Spleen (tissue), 11 donors: ENCODE measurements around the gene DNAH17. TPM values are rescaled to one million over a fixed set of nuclear protein-coding genes. Genes with fewer than 3 reads are reported as not detected.

Experiments
- DNase-seq: peaks from one replicate; pipeline ENCODE4 v3.0.0-alpha.2; 2020
- H3K27ac ChIP-seq, 8 donors: fragments of 200-600 bp; sonication (generic) in 7 of 8; 1 replicate in 4 of 8; 2 replicates in 4 of 8; pipeline versions ENCODE4 v1.5.0 to v1.8.0; 2016 to 2021; ENCODE audit warnings: inconsistent platforms in 4 of 8, mild to moderate bottlenecking in 4 of 8, moderate library complexity in 1 of 8
- H3K27me3 ChIP-seq, 7 donors: fragments of 200-600 bp; sonication (generic) in 6 of 7; replicated peaks in 1 of 7; 1 replicate in 4 of 7; 2 replicates in 3 of 7; pipeline versions ENCODE4 v1.5.0 to v1.8.0; 2016 to 2021; ENCODE audit warnings: inconsistent platforms in 3 of 7, mild to moderate bottlenecking in 1 of 7
- H3K36me3 ChIP-seq, 6 donors: fragments of 200-600 bp; sonication (generic) in 5 of 6; 1 replicate in 4 of 6; 2 replicates in 2 of 6; pipeline versions ENCODE4 v1.5.0 to v1.8.0; 2016 to 2021; ENCODE audit warnings: inconsistent platforms in 2 of 6
- H3K4me1 ChIP-seq, 6 donors: fragments of 200-600 bp; sonication (generic) in 5 of 6; 1 replicate in 3 of 6; 2 replicates in 3 of 6; pipeline versions ENCODE4 v1.5.0 to v1.8.0; 2016 to 2021; ENCODE audit warnings: inconsistent platforms in 3 of 6
- H3K4me3 ChIP-seq, 8 donors: fragments of 200-600 bp; sonication (generic) in 7 of 8; 1 replicate in 4 of 8; 2 replicates in 4 of 8; pipeline versions ENCODE4 v1.5.0 to v1.8.0; 2016 to 2021; ENCODE audit warnings: inconsistent platforms in 4 of 8, mild to moderate bottlenecking in 4 of 8, moderate library complexity in 2 of 8
- H3K9me3 ChIP-seq, 8 donors: fragments of 200-600 bp; sonication (generic) in 7 of 8; 1 replicate in 4 of 8; 2 replicates in 4 of 8; pipeline versions ENCODE4 v1.5.0 to v1.8.0; 2016 to 2021; ENCODE audit warnings: inconsistent platforms in 4 of 8
- CTCF ChIP-seq, 11 experiments: fragments of 200-600 bp in 7 of 11; fragments of 450-650 bp in 4 of 11; sonication (generic) in 4 of 11; IDR thresholded peaks in 8 of 11; conservative IDR thresholded peaks in 3 of 11; 1 replicate in 7 of 11; 2 replicates in 4 of 11; pipeline versions ENCODE4 v1.4.0 to v1.8.0; 2016 to 2021; ENCODE audit warnings: antibody characterized with exemption in 11 of 11, inconsistent platforms in 4 of 11, mild to moderate bottlenecking in 1 of 11
- POLR2A ChIP-seq, 3 donors: fragments of 450-650 bp; IDR thresholded peaks; one replicate each; pipeline ENCODE4 v1.5.1; 2017; ENCODE audit warnings: antibody characterized with exemption in 3 of 3, mild to moderate bottlenecking in 1 of 3
- POLR2AphosphoS5 ChIP-seq, 3 donors: sonication (generic); formaldehyde crosslinking; IDR thresholded peaks; one replicate each; pipeline ENCODE4 v1.5.1; 2017; ENCODE audit warnings: antibody characterized with exemption in 3 of 3
- WGBS, 5 donors: extraction: QIAGEN DNeasy Blood & Tissue Kit in 3 of 5; methylation state at CpG; one replicate each; pipeline versions ENCODE4 v1.1.5 to v1.1.7; 2013 to 2018; 5-methylcytosine and 5-hydroxymethylcytosine counted together
- intact Hi-C: fragments of 100-400 bp; cut with DNase I; formaldehyde crosslinking; loops from one replicate; pipeline ENCODE4 v1.15.0; 2023; ENCODE audit warnings: low total_unique reads
- polyA plus RNA-seq, 3 donors: library from polyadenylated mRNA; stranded (reverse); fragments of 200-250 nt; gene quantifications; one replicate each; pipeline ENCODE4 v1.2.1, GENCODE V29; 2013
- total RNA-seq, 7 donors: library from RNA; depleted of rRNA in 3 of 7; stranded (reverse); fragments of >200 nt in 3 of 7; fragmentation: NEBNext Ultra II Directional in 4 of 7; extraction: Animal tissue kit (Norgen Biotek cat#: 25700) in 4 of 7; gene quantifications; one replicate each; pipeline versions ENCODE4 v1.1.0 to v1.2.1, GENCODE V29; 2016 to 2021
- donor health status: healthy with polysubstance abuse.
- donor health status: DM: no; HTN: no; CAD: no; lungs with moderate emphysema.
- donor health status: DM: no; HTN: no; CAD: no.
- donor health status: Bipolar disorder and iron deficiency.
- donor health status: healthy.
- donor health status: DM: no; HTN: no; CAD: no.
- donor health status: DM: yes; HTN: yes; CAD: no.

DNAH17 gene
- total and polyA plus RNA-seq, 10 donors: 0.06 to 1.0 (median 0.72) TPM; not detected in 1

DNA sequence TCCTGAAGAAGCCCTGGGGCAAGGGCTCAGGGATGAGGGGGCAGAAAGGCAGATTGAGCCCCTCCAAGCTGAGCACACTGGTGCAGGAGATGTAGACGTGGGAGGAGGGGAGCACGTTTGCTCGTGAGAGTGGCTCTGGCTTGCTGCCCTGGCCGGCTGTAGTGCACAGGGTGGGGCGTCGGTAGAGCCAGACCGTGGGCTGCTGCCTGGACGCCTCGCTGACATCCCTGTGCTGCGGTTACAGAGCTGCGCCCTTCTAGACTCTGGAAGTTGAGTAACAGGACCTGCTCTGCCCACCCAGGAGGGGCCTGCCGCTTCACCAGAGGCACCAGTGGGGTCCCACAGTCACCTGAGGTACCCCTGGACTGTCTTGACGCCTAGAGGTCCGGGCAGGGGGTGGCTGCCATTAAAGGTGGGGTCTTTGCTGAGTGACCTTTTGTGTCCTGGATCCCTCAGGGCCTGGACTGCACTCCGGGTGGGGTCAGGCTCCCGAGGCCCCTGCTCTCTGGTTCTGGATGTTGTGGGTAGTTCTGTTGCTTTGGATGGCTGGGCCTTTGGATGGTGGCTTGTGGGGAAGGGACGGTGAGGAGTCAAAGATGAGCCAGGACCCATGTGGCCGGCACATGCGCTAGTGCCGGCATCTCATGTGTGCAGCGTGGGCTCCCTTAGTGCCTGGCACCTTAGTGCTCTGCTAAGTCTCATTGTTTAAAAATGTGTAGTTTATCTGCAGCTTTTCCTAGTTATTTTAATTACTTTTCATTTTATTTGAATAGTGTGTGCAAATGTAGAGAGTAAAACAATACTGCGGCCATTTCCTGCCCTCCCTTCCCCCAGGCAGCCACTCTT lies 157.0 kb downstream of the DNAH17 start:
- WGBS, 5 donors: 52 to 90% (median 82%) methylated on average over 7 to 22 of the region's 22 CpGs
- H3K4me3 ChIP-seq: peak overlapping the region in 1 of 8 donors; percentile 14

DNA sequence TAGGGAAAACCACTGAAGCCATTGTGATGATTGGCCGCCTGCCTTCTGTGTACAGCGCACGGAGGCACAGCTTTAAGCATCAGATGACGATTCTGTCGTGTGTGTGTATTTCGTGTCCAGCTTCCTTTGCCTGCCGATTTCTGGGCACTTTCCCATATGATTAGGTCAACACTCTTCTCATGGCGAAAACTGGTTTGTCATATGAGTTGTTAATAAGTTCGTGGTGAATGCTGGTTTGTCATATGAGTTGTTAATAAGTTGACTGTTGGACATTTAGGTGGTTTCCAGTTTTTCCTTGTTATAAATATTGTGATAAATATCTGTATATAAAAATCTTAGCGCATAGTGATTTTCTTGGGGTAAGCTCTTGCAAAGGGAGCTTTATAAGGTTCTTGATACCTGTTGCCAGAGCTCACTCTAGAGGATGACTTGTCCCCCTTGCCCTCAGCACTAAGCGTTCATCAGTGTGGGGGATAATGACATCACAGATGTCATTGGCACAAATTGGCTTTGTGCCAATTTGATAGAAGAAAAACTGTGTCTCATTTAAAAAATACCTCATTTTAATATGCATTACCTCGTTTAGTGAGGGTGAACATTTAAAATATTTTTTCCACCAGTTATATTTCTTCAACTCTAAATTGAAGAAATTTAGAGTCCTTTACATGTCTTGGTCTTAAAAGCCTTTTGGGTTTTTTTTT lies 158.7 kb downstream of the DNAH17 start:
- no peak overlapping the region for H3K4me3 ChIP-seq
- WGBS, 5 donors: 71 to 82% (median 73%) methylated on average over 12 of the region's 12 CpGs
- peak overlapping the region in 6 of 8 donors; percentile 88 to 97 (median 92) for H3K27ac ChIP-seq
- no peaks in the 10 kb centered on the region for H3K27me3 ChIP-seq
- intact Hi-C loops: loop anchor here (5.0 kb wide), 2 partner anchors 56 to 126 kb away; partner anchors contain the start of gene SOCS3
- H3K4me1 ChIP-seq: peaks cover 43 to 99% (median 81%) of the 10 kb centered on the region in 6 donors
- H3K9me3 ChIP-seq: no peaks in the 10 kb centered on the region
- H3K36me3 ChIP-seq: peaks cover 2 to 92% (median 43%) of the 10 kb centered on the region in 6 donors
- no peak for TF ChIP-seq CTCF (IDR thresholded peaks at IDR 0.05 in 8 of 11, conservative IDR thresholded peaks at IDR 0.05 in 3 of 11)
- TF ChIP-seq POLR2AphosphoS5 (IDR thresholded peaks at IDR 0.05): peak in 1 of 3 donors; percentile 13
- no peak for TF ChIP-seq POLR2A (IDR thresholded peaks at IDR 0.05)
- no peak for DNase-seq

More for the DNA sequence above, 157.0 kb downstream of the DNAH17 start:
- TF ChIP-seq POLR2AphosphoS5 (IDR thresholded peaks at IDR 0.05) (peak in 2 of 3 donors; percentile 2 to 80), CTCF (IDR thresholded peaks at IDR 0.05 in 8 of 11, conservative IDR thresholded peaks at IDR 0.05 in 3 of 11) (no peak), POLR2A (IDR thresholded peaks at IDR 0.05) (no peak)
- DNase-seq: no peak
- H3K4me1 ChIP-seq: peaks cover 27 to 99% (median 72%) of the 10 kb centered on the region in 6 donors
- H3K36me3 ChIP-seq: peaks cover 2 to 98% (median 58%) of the 10 kb centered on the region in 6 donors
- H3K27me3 ChIP-seq: no peaks in the 10 kb centered on the region
- H3K27ac ChIP-seq: peak overlapping the region in 7 of 8 donors; percentile 20 to 97 (median 90)
- no peaks in the 10 kb centered on the region for H3K9me3 ChIP-seq
- intact Hi-C loops: loop anchor here (5.0 kb wide), 2 partner anchors 58 to 128 kb away; partner anchors contain the start of gene SOCS3

- no peak for DNase-seq
- peak overlapping the region; percentile 53 to 97 (median 91) for H3K27ac ChIP-seq
- WGBS, 5 donors: 86 to 91% (median 90%) methylated on average over 13 of the region's 13 CpGs
- peaks cover 53 to 100% (median 87%) of the 10 kb centered on the region in 6 donors for H3K4me1 ChIP-seq
- H3K4me3 ChIP-seq: peak overlapping the region in 3 of 8 donors; percentile 20 to 56 (median 33)
- H3K36me3 ChIP-seq: peaks cover 2 to 92% (median 36%) of the 10 kb centered on the region in 6 donors
- TF ChIP-seq POLR2AphosphoS5 (IDR thresholded peaks at IDR 0.05) (peak in 1 of 3 donors; percentile 82), POLR2A (IDR thresholded peaks at IDR 0.05) (no peak), CTCF (IDR thresholded peaks at IDR 0.05 in 8 of 11, conservative IDR thresholded peaks at IDR 0.05 in 3 of 11) (no peak)
- H3K9me3 ChIP-seq: no peaks in the 10 kb centered on the region
- intact Hi-C loops: loop anchor here (5.0 kb wide), 2 partner anchors 55 to 125 kb away; partner anchors contain the start of gene SOCS3
- H3K27me3 ChIP-seq: no peaks in the 10 kb centered on the region
Measured at GRCh38 chr17:78417531-78417909, 159.7 kb downstream of the DNAH17 start.
